ENCODE data around the gene MEX3B. TPM values are rescaled to one million over a fixed set of nuclear protein-coding genes. Genes with fewer than 3 reads are reported as not detected.

The MEX3B gene
- total RNA-seq (2014; rRNA removed; shearing (Covaris generic)) = 18.4 and 20.4 TPM in 2 replicates

- peak within 1 kb of the TSS; percentile 98 for H3K4me3 ChIP-seq
- H3K27me3 ChIP-seq (replicated peaks) = no peaks in the 10 kb centered on the region
- peaks cover 5% of the 10 kb centered on the region; the same call in 1 of the 2 replicates for H3K9me3 ChIP-seq (replicated peaks)
- peak within 1 kb of the TSS; percentile 78 for H3K27ac ChIP-seq
- peak; percentile 94 to 99 for DNase-seq (ENCODE audit: low read depth in 1 of 2, low spot score in 2 of 2)
- peaks cover 47% of the 10 kb centered on the region for H3K36me3 ChIP-seq
- peaks cover 34% of the 10 kb centered on the region for H3K4me1 ChIP-seq (replicated peaks)
These were observed at the start of gene MEX3B for GRCh38 chr15:82045892-82046665. Gene MEX3B (minus strand): TSS chr15:82046018. CDS start chr15:82045705, 313 bp downstream.

- DNase-seq (ENCODE audit: low read depth in 1 of 2, low spot score in 2 of 2) = peak; percentile 84 to 92
These were observed 48.0 kb upstream of the MEX3B start for GRCh38 chr15:82093774-82094211.

GRCh38 chr15:82093325-82093724, 47.5 kb upstream of the MEX3B start:
- no peaks in the 10 kb centered on the region for H3K27me3 ChIP-seq (replicated peaks)
- H3K27ac ChIP-seq = peak overlapping the region; percentile 86
- no peak overlapping the region for H3K4me3 ChIP-seq
- H3K36me3 ChIP-seq = peaks cover 33% of the 10 kb centered on the region
- no peak for DNase-seq (ENCODE audit: low read depth in 1 of 2, low spot score in 2 of 2)
- peaks cover 30% of the 10 kb centered on the region for H3K4me1 ChIP-seq (replicated peaks)
- H3K9me3 ChIP-seq (replicated peaks) = peaks cover 10% of the 10 kb centered on the region

More at GRCh38 chr15:82093774-82094211, 48.0 kb upstream of the MEX3B start:
- Histone ChIP-seq H3K4me1 (replicated peaks) (peaks cover 30% of the 10 kb centered on the region), H3K27ac (peak overlapping the region; percentile 86), H3K36me3 (peaks cover 38% of the 10 kb centered on the region), H3K9me3 (replicated peaks) (peaks cover 10% of the 10 kb centered on the region), H3K27me3 (replicated peaks) (no peaks in the 10 kb centered on the region), H3K4me3 (peak overlapping the region; percentile 44)

- DNase-seq (ENCODE audit: low read depth in 1 of 2, low spot score in 2 of 2) = no peak
- H3K4me1 ChIP-seq (replicated peaks) = peaks cover 30% of the 10 kb centered on the region
- no peak overlapping the region for H3K4me3 ChIP-seq
- no peaks in the 10 kb centered on the region for H3K27me3 ChIP-seq (replicated peaks)
- no peak overlapping the region for H3K27ac ChIP-seq
- H3K9me3 ChIP-seq (replicated peaks) = peaks cover 10% of the 10 kb centered on the region
- H3K36me3 ChIP-seq = peaks cover 18% of the 10 kb centered on the region
These were observed 45.9 kb upstream of the MEX3B start for GRCh38 chr15:82091636-82092140.

GRCh38 chr15:82086243-82086995, 40.6 kb upstream of the MEX3B start:
- Histone ChIP-seq H3K36me3 (no peaks in the 10 kb centered on the region), H3K9me3 (replicated peaks) (no peaks in the 10 kb centered on the region), H3K27ac (no peak overlapping the region), H3K4me3 (no peak overlapping the region), H3K27me3 (replicated peaks) (no peaks in the 10 kb centered on the region), H3K4me1 (replicated peaks) (peaks cover 26% of the 10 kb centered on the region)
- no peak for DNase-seq (ENCODE audit: low read depth in 1 of 2, low spot score in 2 of 2)

GRCh38 chr15:82081914-82082762, 36.3 kb upstream of the MEX3B start:
- Histone ChIP-seq H3K36me3 (no peaks in the 10 kb centered on the region), H3K4me3 (no peak overlapping the region), H3K27me3 (replicated peaks) (no peaks in the 10 kb centered on the region), H3K9me3 (replicated peaks) (no peaks in the 10 kb centered on the region), H3K27ac (peak overlapping the region; percentile 82), H3K4me1 (replicated peaks) (peaks cover 43% of the 10 kb centered on the region)
- DNase-seq (ENCODE audit: low read depth in 1 of 2, low spot score in 2 of 2) = peak; percentile 88 to 95

GRCh38 chr15:82080774-82081173, 35.0 kb upstream of the MEX3B start:
- Histone ChIP-seq H3K4me1 (replicated peaks) (peaks cover 43% of the 10 kb centered on the region), H3K4me3 (no peak overlapping the region), H3K9me3 (replicated peaks) (no peaks in the 10 kb centered on the region), H3K27me3 (replicated peaks) (no peaks in the 10 kb centered on the region), H3K27ac (no peak overlapping the region), H3K36me3 (no peaks in the 10 kb centered on the region)
- DNase-seq (ENCODE audit: low read depth in 1 of 2, low spot score in 2 of 2) = no peak

- Histone ChIP-seq H3K27me3 (replicated peaks) (no peaks in the 10 kb centered on the region), H3K27ac (peak overlapping the region; percentile 43), H3K4me3 (no peak overlapping the region), H3K4me1 (replicated peaks) (peaks cover 43% of the 10 kb centered on the region), H3K36me3 (no peaks in the 10 kb centered on the region), H3K9me3 (replicated peaks) (no peaks in the 10 kb centered on the region)
- peak in 1 of 2 experiments; percentile 59 for DNase-seq (ENCODE audit: low read depth in 1 of 2, low spot score in 2 of 2)
These were observed 33.9 kb upstream of the MEX3B start for GRCh38 chr15:82079736-82080135.

- no peaks in the 10 kb centered on the region for H3K9me3 ChIP-seq (replicated peaks)
- DNase-seq (ENCODE audit: low read depth in 1 of 2, low spot score in 2 of 2) = no peak
- H3K36me3 ChIP-seq = no peaks in the 10 kb centered on the region
- no peak overlapping the region for H3K27ac ChIP-seq
- peaks cover 5% of the 10 kb centered on the region for H3K4me1 ChIP-seq (replicated peaks)
- no peak overlapping the region for H3K4me3 ChIP-seq
- no peaks in the 10 kb centered on the region for H3K27me3 ChIP-seq (replicated peaks)
These were observed 28.8 kb upstream of the MEX3B start for GRCh38 chr15:82074610-82075009.

GRCh38 chr15:82072926-82073537, 27.2 kb upstream of the MEX3B start:
- H3K4me1 ChIP-seq (replicated peaks) = no peaks in the 10 kb centered on the region
- no peaks in the 10 kb centered on the region for H3K27me3 ChIP-seq (replicated peaks)
- no peak overlapping the region for H3K4me3 ChIP-seq
- no peak for DNase-seq (ENCODE audit: low read depth in 1 of 2, low spot score in 2 of 2)
- H3K27ac ChIP-seq = no peak overlapping the region
- H3K36me3 ChIP-seq = no peaks in the 10 kb centered on the region
- no peaks in the 10 kb centered on the region for H3K9me3 ChIP-seq (replicated peaks)

- no peak for DNase-seq (ENCODE audit: low read depth in 1 of 2, low spot score in 2 of 2)
- Histone ChIP-seq H3K4me1 (replicated peaks) (peaks cover 11% of the 10 kb centered on the region), H3K9me3 (replicated peaks) (no peaks in the 10 kb centered on the region), H3K4me3 (no peak overlapping the region), H3K36me3 (no peaks in the 10 kb centered on the region), H3K27ac (no peak overlapping the region), H3K27me3 (replicated peaks) (no peaks in the 10 kb centered on the region)
These were observed 20.6 kb upstream of the MEX3B start for GRCh38 chr15:82066455-82066854.

GRCh38 chr15:82064824-82065223, 19.0 kb upstream of the MEX3B start:
- no peaks in the 10 kb centered on the region for H3K27me3 ChIP-seq (replicated peaks)
- DNase-seq (ENCODE audit: low read depth in 1 of 2, low spot score in 2 of 2) = no peak

More at GRCh38 chr15:82064824-82065223, 19.0 kb upstream of the MEX3B start:
- Histone ChIP-seq H3K9me3 (replicated peaks) (no peaks in the 10 kb centered on the region), H3K27ac (no peak overlapping the region), H3K4me3 (no peak overlapping the region), H3K4me1 (replicated peaks) (peaks cover 11% of the 10 kb centered on the region), H3K36me3 (no peaks in the 10 kb centered on the region)

All from SJSA1 (cell line).